Testis (tissue), 2 donors: Measurements from ENCODE around the gene TACC3.

Experiments
- POLR2A ChIP-seq: fragments of 450-650 bp; IDR thresholded peaks from one replicate; pipeline ENCODE4 v1.6.1; 2017; ENCODE audit warnings: antibody characterized with exemption, mild to moderate bottlenecking, moderate library complexity
- TF ChIP-seq, protein P1 (sequence below), 3 experiments: fragments of 450-650 bp in 2 of 3; fragments of 200-600 bp in 1 of 3; sonication (generic) in 1 of 3; IDR thresholded peaks; one replicate each; pipeline ENCODE4 v1.5.1; 2016 to 2019; ENCODE audit warnings: antibody characterized with exemption in 3 of 3, mild to moderate bottlenecking in 2 of 3, moderate library complexity in 1 of 3

DNA sequence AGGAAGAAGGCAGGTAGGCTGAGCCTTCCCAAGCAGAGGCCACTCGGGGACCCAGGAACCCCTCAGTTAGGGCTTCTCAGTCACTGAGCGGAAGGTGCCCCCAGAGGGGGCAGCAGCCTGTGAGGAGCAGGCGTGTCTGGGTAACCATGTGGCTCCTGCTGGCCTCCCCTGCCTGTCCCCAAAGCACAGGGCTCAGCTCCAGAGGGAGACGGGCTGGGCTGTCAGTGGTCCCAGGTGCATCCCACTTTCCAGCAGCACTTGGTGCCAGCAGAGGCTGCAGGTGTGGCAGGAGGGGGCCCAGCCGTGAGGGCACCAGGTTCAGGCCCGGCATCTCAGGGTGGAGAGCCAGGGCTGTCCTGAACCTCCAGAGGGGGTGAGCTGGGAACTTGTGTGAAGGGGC, 22.7 kb downstream of the TACC3 start:
- TF ChIP-seq, protein P1, sequence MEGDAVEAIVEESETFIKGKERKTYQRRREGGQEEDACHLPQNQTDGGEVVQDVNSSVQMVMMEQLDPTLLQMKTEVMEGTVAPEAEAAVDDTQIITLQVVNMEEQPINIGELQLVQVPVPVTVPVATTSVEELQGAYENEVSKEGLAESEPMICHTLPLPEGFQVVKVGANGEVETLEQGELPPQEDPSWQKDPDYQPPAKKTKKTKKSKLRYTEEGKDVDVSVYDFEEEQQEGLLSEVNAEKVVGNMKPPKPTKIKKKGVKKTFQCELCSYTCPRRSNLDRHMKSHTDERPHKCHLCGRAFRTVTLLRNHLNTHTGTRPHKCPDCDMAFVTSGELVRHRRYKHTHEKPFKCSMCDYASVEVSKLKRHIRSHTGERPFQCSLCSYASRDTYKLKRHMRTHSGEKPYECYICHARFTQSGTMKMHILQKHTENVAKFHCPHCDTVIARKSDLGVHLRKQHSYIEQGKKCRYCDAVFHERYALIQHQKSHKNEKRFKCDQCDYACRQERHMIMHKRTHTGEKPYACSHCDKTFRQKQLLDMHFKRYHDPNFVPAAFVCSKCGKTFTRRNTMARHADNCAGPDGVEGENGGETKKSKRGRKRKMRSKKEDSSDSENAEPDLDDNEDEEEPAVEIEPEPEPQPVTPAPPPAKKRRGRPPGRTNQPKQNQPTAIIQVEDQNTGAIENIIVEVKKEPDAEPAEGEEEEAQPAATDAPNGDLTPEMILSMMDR (IDR thresholded peaks at IDR 0.05) = no peak
- TF ChIP-seq POLR2A = no peak
